ENCODE results near the gene RXRA.

GRCh38 chr9:134433101-134433500 is 106.8 kb downstream of the RXRA start:
- TF ChIP-seq, protein P1, sequence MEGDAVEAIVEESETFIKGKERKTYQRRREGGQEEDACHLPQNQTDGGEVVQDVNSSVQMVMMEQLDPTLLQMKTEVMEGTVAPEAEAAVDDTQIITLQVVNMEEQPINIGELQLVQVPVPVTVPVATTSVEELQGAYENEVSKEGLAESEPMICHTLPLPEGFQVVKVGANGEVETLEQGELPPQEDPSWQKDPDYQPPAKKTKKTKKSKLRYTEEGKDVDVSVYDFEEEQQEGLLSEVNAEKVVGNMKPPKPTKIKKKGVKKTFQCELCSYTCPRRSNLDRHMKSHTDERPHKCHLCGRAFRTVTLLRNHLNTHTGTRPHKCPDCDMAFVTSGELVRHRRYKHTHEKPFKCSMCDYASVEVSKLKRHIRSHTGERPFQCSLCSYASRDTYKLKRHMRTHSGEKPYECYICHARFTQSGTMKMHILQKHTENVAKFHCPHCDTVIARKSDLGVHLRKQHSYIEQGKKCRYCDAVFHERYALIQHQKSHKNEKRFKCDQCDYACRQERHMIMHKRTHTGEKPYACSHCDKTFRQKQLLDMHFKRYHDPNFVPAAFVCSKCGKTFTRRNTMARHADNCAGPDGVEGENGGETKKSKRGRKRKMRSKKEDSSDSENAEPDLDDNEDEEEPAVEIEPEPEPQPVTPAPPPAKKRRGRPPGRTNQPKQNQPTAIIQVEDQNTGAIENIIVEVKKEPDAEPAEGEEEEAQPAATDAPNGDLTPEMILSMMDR (IDR thresholded peaks at IDR 0.05; ENCODE audit: borderline replicate concordance, extremely low read depth, low read length, poor library complexity, severe bottlenecking) = no peak
- no peak for TF ChIP-seq EZH2 (IDR thresholded peaks at IDR 0.05; ENCODE audit: borderline replicate concordance, low read depth, low read length, severe bottlenecking)
